ENCODE data around the gene EFS.
"Not testable (repeated sequence)": the region's sequence is repeated elsewhere in the genome, so short reads cannot be mapped to it uniquely, and the experiment has no call there.

Gene EFS, protein sequence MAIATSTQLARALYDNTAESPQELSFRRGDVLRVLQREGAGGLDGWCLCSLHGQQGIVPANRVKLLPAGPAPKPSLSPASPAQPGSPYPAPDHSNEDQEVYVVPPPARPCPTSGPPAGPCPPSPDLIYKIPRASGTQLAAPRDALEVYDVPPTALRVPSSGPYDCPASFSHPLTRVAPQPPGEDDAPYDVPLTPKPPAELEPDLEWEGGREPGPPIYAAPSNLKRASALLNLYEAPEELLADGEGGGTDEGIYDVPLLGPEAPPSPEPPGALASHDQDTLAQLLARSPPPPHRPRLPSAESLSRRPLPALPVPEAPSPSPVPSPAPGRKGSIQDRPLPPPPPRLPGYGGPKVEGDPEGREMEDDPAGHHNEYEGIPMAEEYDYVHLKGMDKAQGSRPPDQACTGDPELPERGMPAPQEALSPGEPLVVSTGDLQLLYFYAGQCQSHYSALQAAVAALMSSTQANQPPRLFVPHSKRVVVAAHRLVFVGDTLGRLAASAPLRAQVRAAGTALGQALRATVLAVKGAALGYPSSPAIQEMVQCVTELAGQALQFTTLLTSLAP

DNA sequence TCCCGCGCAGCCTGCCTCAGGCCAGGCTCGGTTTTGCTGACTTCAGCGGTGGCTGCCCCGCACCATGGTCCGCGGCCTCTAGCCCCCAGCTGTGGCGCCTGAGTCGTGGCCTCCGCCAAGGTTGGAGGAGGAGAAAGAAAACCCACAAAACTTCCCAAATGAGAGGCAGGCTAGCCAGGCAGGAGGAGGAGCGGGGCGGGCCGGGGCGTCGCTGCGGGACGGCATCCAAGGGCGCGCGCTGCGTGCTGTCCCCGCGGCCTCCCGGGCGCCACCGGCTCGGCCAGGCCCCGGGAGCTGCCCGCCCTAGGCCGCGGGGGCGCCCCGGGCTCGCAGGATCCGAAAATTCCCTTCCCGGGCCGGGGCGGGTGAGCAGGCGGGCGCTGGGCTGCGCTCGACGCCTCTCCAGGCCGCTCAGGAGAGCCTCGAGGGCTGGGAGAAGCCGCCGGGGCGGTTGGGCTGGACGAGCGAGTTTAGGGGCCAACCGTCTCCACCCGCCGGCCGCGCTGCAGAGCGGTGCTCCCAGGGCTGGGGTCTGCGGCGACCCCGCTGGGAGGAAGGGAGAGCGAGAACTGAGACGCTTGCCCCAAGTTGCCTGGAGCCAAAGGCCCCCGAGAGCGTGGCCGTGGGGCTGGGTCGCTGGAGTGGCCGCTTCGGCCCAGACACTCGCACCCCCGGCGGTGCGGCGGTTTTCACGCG is at the start of gene EFS:
Gene EFS, minus strand, starts transcription at position 137 of the 696 bp plus-strand sequence. CDS start 147 bp downstream, outside the sequence.
- no peak for DNase-seq

DNA sequence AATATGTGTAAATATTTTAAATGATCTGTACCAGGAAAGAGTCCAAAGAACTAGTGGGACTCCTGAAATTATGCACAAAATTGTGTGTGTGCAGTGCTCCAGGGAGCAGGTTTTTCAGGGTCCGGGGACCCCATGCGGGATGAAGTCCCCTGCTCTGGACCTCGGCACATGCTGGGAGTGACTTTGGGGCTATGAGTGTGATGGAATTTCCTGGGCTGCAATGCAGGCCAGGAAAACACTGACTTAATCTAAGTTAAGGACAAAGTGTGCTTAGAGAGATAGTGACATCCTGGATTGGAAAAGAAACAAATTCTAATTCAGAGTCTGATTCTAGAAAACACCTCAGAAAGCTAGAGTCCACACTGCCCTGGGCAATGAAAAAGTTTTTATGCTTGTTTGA is 49.3 kb upstream of the EFS start:
- no peak for DNase-seq

DNA sequence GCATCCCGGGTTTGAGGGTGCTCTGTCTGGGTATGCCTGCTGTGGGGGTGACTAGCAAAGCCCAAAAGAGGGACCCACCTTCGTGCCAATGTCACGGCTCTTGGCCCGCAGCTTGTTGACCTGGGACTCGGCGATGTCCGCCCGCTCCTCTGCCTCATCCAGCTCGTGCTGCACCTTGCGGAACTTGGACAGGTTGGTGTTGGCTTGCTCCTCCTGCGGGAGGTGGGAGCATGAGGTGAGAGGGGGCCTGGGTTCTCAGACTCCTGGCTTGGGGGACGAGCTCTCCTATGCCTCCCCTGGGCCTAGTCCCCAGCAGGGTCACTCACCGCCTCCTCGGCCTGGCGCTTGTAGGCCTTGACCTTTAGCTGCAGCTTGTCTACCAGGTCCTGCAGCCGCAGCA is 48.7 kb upstream of the EFS start:
- no peak for DNase-seq

DNA sequence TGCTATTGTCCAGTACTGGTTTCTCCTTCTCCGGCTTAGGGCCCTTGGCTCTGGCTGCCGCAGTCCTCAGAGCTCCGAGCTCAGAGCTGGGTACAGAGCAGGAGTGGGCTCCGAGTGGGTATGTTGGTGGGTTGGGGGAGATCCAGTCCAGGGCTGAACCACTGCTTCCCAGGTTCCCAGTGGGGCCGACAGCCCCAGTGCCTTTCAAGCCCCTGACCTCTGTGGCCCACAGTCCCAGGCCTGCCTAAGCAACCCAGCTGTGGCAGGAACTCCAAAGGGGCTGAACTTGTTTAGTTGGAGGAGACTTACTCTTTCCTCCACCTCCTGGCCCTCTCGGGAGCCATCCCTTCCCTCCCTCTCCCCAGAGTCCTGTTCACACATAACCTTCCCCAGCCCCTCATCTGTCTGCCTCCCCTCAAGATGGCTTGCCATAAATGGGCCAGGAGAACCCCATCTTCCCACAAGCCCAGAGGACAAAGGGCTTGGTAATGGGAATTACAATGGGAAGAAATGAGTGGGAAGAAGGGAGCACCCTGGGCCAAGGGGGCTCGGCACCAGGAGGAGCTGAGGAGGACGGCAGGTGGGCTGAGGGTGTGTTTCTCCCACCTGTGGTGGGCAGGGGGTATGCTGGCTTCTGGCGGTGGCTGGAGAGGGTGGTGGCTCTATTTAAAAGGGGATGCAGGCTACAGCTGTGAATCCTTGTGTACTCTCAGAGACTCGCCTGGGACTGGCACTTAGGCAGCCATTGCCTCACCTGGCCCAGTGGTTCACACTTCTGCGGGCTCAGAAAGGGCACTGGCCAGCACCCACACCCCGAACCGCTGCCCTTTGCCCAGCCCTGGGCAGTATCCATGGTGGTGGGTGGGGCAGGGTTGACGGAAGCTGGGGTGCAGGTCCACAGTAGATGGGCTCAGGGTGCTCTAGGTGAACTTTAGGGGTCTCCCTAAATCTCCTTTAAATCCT is 46.9 kb upstream of the EFS start:
- no peak for DNase-seq

DNA sequence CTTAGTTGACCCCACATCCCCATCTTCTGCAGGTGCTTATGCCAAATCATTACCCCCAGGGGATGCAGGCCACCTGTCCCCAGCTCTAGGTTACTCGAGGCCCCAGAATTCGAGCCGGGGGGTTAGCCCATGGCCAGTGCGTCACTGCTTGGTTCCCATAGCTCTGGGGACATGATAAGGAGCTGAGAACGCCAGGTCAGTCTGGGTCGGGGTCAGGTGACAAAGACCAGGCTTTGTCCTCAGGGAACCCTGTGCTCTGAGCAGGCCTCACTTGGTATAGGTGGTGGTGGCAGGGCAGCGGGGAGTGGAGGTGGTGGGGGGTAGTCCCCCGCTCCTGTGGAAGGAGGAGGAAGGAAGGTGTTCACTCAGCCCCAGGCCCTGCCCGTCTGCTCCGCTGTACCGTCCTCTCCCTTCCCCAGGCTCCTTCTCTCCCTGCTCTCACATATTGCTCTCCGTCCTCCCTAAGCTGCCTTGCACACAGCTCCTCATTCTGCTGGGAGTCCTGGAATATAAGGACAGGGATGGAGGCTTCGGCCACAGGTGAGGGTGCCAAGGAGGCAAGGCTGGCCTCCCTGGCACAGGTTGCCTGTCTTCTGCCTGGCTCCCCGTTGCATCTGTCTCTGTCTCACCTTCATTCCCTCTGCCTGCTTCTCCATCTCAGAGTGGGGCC is 45.1 kb upstream of the EFS start:
- no peak for DNase-seq

DNA sequence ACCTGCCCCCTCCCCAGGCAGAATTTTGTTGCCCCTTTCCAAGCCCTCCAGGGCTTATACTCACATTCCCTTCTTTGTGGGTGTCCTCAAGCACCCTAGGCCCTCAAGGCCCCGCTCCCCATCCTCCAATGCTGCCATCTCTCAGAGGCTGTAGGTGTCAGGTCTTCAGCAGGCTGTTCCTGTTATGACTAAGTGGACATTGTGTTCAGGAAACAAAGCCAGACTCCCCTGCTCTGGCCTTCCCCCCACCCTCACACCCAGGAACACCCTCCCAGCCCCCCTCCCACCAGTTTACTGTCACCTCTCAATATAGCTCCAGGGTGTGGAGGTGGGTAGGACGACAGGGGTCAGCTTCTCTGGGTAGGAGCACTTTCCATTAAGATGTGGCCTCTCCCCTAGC is 44.5 kb upstream of the EFS start:
- no peak for DNase-seq

DNA sequence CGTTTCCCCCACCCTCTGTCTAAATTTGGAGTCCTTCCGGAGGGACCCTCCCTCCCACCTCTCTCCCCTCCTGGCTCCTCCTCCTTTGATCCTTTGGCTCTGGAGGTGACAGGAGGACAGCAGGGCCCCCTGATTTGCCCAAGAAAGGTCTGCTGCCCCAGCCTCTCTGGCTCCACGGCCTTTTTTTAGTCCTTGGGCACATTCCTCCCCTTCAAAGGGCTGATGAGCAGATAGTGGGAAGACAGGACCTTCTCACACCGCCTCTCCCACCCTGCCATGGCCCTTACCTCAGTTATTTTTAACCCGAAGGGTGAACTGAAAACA is 43.3 kb upstream of the EFS start:
- DNase-seq: no peak

DNA sequence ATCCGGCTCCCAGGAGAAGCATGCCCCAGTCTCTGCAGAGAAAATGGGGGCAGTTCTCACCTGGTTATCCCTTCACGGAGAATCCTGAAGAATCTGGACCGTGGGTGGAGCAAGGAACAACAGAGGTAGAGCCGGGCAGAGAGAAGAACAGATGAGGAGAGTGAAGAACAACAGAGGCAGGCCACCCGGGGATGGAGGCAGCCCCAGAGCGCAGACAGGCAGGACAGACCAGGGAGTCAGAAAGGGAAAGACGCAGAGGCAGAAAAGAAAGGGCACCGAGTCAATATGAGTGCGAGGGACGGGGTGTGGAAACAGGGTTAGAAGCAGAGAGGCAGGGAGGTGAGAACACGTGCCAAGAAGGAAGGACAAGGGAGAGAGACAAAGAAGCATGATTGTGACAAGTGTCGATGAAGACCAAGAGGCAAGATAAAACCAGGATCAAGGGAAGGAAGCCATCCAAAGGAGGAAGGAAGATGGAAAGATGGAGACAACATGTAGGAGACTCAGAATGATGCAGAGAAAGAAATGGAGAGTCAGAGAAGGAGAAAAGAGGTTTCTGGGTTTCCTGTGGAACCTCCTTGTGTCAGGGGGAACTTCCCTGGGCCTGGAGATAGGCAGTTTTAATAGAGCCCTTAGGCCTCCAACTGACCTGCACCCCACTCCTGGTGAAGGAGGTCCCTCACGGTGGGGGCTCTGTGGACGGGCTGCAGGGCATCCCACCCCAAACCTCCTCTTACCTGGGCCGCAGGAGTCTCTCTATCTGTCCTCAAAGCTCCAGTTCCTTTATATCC is 42.7 kb upstream of the EFS start, which contains the start of gene MYH6:
Gene MYH6, minus strand, starts transcription at position 758 of the 791 bp plus-strand sequence. CDS start 1,050 bp downstream, outside the sequence.
- DNase-seq: no peak

DNA sequence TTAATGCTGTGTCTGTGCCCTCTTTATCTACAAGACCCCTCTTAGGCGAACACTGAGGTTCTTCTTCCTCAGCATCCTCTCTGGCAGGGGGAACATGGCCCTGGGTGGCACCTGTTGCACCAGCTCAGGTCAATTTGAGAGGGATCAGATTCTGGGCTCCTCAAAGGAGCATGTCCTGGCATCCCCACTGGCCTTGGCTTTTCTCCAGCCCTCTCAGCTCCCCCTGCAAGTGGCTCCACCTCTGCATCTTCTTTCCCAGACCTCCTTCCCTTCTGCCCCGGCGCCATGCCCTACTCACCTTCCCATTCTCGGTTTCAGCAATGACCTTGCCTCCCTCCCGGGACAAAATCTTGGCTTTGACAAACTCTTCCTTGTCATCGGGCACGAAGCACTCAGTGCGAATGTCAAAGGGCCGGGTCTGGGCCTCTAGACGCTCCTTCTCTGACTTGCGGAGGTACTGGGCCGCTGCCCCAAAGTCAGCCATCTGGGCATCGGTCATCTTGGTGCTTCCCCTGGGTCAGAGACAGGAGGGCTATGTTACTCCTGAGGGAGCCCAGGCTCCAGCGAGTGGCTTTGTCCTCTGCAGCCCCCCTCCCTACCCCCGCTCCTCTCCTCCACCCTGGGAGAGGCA is 41.9 kb upstream of the EFS start:
- no peak for DNase-seq

DNA sequence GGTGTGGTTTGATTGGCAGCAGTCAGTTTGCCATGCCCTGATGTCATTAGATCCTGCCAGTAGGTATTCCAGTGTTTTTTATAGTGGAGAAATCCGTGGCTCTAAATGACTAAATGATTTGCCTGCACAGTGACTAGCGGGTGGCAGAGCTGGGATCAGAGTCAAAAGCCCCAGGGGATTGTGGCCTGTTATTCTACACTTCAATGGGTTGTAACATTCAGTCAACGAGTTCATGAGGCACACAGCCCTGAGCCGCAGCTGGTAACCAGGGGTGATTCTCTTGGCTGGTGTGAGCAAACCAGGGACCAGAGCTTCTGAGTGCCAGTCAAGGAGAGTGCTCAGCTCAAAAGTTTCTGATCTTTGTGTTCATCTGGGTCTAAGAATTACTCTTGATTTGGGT is 41.3 kb upstream of the EFS start:
- DNase-seq: no peak

DNA sequence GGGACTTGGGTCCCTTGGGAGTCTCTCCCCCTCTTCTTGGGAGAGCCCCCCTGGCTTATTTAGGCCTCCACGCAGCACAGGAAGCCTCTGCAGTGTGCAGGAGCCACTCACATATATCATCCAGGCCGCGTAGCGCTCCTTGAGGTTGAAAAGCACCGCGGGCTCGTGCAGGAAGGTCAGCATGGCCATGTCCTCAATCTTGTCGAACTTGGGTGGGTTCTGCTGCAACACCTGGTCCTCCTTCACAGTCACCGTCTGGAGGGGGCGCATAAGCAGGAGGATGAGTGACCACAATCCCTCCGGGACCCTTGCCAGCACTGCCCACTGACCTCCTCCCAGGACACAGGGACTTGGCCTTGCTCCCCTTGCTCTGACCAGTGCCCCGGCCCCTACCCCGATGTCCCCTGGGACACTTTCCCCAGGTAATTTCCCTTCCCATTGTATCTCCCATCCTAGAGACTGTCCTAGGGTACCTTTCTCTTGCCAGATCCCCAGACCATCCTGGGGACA is 40.6 kb upstream of the EFS start:
- DNase-seq: no peak

DNA sequence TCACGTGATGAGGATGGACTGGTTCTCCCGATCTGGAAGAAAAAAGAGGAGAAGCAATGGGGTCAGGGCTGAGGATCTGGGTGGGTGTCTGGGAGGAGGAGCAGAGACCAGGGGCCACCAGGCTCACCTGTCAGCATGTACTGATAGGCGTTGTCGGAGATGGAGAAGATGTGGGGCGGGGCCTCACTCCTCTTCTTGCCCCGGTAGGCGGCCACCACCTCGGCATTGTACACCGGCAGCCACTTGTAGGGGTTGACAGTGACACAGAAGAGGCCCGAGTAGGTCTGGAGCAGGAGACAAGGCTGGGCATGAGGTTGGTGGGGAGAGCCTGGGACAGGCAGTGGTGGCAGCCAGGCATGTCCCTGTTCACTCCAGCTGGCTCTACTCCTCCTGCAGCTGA is 40.1 kb upstream of the EFS start:
- no peak for DNase-seq

DNA sequence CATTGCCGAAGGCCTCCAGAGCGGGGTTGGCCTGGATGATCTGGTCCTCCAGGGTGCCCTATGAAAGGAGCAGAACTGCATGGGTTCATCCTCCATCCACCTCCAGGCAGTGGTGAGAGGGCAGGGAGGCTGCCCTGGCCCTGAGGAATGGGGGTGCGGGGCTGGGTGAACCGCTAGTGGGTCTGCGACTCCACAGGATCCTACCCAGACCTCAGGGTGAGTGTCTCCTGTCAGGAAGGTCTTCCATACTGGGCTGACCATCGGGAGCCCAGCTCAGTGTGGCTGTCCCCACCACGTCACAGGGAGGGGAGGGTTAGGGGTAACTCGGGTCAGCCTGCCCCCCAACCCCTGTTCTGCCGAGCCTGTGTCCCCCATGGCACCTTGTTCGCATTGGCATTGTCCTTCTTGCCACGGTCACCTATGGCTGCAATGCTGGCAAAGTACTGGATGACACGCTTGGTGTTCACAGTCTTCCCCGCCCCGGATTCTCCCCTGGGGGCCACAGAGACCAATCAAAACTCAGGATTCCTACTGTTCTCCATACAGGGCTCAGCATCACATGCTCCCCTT is 39.4 kb upstream of the EFS start:
- no peak for DNase-seq

DNA sequence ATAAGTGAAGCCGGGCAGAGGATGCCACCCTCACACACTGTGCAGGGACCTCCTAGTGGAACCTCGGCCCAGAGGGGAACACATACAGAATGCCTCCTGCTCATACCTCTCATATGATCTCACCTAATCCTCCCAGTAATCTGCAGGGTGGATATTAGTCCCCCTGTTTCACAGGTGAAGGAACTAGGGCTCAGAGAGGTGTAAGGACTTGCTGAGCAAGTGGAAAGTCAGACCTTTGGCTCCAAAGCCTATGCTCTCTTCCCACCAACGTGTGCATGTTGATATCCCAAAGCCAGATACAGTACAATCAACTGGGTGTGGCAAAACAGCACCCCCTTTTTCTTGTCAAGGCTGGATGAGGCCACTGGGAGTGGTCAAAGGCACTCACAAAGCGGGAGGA is 38.9 kb upstream of the EFS start:
- DNase-seq: no peak

DNA sequence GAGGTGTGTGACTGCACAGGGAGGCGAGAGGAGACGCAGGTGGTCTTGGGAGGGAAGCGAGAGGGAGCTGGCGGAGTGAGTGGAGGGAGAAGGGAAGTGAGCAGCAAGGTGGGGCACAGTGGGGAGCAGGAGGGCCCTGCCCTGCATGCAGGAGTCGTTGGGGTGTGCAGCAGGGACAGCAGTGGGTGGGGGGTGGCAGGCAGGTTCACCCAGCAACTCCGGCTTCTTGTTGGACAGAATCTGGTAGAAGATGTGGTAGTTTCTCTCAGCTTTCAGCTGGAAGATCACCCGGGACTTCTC is 38.1 kb upstream of the EFS start:
- DNase-seq: no peak

DNA sequence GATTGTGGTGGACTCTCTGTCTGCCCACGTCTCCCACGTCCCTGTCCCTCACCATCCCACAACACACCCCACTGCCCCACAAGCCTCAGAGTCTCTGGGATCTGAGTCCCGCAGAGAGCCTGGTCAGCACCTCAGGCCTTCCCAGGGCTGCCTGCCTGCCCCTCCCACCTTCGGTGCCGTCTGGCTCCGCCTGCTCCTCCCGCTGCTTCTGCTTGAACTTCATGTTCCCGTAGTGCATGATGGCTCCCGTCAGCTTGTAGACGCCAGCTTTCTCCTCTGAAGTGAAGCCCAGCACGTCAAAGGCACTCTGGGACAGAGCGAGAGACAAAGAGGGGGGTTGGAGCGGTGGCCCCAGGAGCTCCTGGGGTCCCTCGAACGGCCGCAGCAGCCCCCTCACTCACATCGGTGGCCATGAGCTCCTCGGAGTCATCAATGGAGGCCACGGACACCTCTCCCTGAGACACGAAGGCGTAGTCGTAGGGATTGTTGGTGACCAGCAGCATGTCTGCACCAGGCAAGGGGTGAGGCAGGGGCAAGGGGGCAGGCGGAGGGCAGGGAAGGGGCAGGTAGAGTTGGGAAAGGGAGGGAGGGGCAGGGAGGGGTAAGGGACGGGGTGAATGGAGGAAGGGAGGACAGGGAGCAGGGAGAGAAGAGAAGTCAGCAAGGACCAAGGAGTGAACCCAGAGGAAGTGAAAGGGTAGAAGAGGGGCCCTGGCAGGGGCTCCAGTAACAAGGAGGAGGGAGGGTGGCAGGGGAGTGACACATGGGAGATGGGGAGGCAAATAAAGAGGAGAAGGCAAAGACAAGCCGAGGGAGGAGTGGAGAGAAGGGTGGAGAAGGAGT is 37.5 kb upstream of the EFS start:
- DNase-seq: no peak

DNA sequence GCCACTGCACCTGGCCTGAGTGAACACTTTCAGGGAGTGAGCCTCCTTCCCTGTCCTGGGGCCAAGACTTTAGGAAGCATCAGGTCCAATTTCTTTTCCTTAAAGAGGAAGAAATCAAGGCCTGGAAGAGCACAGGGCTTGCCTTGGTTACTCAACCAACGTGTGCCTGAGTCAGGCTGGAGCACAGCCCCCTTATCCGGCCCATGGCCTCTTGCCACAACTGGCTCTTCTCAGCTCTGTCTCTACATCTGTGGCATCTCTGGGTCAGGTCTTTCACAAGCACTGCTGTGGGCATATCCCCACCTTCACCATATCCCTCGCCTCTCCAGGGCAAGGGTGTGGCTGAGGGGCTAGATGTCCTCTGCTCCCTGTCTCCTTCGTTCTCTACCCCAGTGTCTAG is 36.3 kb upstream of the EFS start:
- DNase-seq: no peak

DNA sequence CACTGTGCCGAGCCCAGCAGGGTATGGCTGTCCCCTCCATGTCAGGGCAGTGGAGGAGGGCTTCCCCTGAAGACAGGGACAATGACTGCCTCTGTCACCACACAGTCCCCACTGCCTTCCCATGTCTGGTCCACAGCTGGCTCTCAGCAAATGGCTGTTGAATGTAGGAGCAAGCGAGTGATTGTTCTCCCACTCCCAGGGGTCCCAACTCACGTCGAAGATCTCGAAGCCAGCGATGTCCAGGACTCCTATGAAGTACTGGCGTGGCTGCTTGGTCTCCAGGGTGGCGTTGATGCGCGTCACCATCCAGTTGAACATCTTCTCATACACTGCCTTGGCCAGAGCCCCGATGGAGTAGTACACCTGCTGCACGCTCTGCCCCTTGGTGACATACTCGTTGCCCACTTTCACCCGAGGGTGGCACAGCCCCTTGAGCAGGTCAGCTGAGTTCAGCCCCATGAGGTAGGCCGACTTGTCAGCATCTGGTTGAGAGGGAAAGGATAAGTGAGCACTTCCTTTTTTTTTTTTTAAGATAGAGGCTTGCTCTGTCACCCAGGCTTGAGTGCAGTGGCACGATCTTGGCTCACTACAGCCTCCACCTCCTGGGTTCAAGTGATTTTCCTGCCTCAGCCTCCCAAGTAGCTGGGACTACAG is 35.7 kb upstream of the EFS start:
- DNase-seq: not testable (repeated sequence)

DNA sequence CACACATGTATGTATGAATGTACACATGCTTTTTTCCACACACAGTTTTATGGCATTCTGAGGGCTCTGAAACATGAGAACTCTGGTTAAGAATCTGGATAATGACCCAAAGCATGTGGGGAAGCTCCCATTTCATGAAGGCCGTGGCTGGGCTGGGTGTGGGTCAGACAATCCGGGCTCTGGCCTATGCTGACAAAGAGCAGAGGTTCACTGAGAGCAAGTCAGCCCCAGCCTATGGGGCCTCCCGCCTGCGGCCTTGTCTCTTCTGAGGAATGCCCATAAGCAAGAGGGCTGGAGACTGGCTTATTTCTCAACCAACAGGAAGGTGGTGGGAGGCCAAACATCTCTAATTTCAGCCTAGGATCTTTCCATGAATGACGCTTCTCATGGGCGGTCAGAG is 34.6 kb upstream of the EFS start:
- DNase-seq: no peak
